Measurements from ENCODE around the gene ARID4A. TPM values are rescaled to one million over a fixed set of nuclear protein-coding genes. Genes with fewer than 3 reads are reported as not detected.
"Not testable (repeated sequence)": the region's sequence is repeated elsewhere in the genome, so short reads cannot be mapped to it uniquely, and the experiment has no call there.

ARID4A gene
- total RNA-seq, 5 donors from 2014 or later (not counting 1 experiment from before 2014, with no cell fraction given), result 51.2 to 70.1 (median 57.6) TPM

DNA sequence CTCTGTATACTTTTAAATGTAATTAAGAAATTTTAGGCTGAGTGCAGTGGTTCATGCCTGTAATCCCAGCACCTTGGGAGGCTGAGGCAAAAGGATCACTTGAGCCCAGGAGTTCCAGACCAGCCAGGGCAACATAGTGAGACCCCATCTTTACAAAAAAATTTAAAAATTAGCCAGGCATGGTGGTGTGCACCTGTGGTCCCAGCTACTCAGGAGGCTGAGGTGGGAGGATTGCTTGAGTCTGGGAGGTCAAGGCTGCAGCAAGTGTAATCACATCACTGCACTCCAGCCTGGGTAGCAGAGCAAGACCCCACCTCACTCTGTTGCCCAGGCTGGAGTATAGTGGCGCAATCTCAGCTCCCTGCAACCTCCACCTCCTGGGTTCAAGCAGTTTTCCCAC is 63.9 kb downstream of the ARID4A start:
- DNase-seq; H3K27ac ChIP-seq (ENCODE audit: low read length); H3K27me3 Mint-ChIP-seq; H3K27ac Mint-ChIP-seq; H3K4me1 Mint-ChIP-seq; H3K4me3 Mint-ChIP-seq; H3K4me1 ChIP-seq (ENCODE audit: control insufficient read depth in 1 of 2, extremely low read depth in 1 of 2, insufficient read depth in 2 of 2, low read length in 2 of 2); H3K27me3 ChIP-seq (replicated peaks in 1 of 2; ENCODE audit: control insufficient read depth in 2 of 2, extremely low read depth in 1 of 2, insufficient read depth in 2 of 2, low read length in 1 of 2); H3K9me3 ChIP-seq; ATAC-seq (replicated peaks in 1 of 4); POLR2A ChIA-PET; H3K9me3 Mint-ChIP-seq; H3K4me3 ChIP-seq (ENCODE audit: control insufficient read depth in 1 of 2, extremely low read depth in 1 of 2, low read length in 1 of 2): not testable (repeated sequence)
- CTCF ChIA-PET, result interaction anchor here in 1 of 2 donors (0.8 kb wide), 1 partner anchor 13 kb away, joined by 3 read pairs; no protein-coding TSS in a partner anchor
- peaks cover 0 to 65% of the 10 kb centered on the region in 2 donors for H3K36me3 ChIP-seq (ENCODE audit: control insufficient read depth in 2 of 2, extremely low read depth in 1 of 2, insufficient read depth in 1 of 2, low read length in 1 of 2)
- no CpG with 5 or more reads among the region's 1 CpG for WGBS (ENCODE audit: insufficient coverage)
- peaks cover 38% of the 10 kb centered on the region for H3K36me3 Mint-ChIP-seq

DNA sequence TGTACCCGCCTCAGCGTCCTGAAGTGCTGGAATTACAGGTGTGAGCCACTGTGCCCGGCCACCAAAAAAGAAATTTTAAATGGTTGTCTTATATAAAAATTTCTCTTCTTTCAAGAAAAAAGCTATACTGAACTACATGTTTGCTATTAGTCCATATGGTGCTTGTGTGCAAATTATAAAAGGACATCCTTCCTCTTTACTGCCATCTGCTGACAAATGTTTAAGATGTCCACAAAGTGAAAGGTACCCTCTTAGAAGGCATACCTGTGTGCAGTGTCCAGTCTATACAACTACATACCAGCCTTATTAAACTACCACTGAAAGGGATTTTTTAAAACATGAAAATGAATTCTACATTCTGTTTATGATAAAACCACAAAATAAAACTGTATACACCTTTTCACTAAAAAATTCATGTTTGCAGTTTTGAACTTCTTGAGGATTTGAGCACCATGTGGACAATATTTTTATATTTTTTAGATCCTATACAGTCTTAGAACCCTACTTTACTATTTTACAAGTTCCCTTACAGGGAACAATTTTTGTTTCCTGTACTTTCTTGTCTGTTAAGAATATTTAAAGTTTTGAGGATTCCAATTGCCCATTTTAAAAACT is 64.5 kb downstream of the ARID4A start:
- Mint-ChIP-seq H3K36me3 (peaks cover 45% of the 10 kb centered on the region), H3K27ac (no peak overlapping the region), H3K4me3 (no peak overlapping the region), H3K9me3 (no peaks in the 10 kb centered on the region), H3K4me1 (no peaks in the 10 kb centered on the region), H3K27me3 (no peaks in the 10 kb centered on the region)
- Histone ChIP-seq H3K4me3 (ENCODE audit: control insufficient read depth in 1 of 2, extremely low read depth in 1 of 2, low read length in 1 of 2) (no peak overlapping the region), H3K27ac (ENCODE audit: low read length) (no peak overlapping the region), H3K4me1 (ENCODE audit: control insufficient read depth in 1 of 2, extremely low read depth in 1 of 2, insufficient read depth in 2 of 2, low read length in 2 of 2) (no peaks in the 10 kb centered on the region), H3K27me3 (replicated peaks in 1 of 2; ENCODE audit: control insufficient read depth in 2 of 2, extremely low read depth in 1 of 2, insufficient read depth in 2 of 2, low read length in 1 of 2) (no peaks in the 10 kb centered on the region), H3K36me3 (ENCODE audit: control insufficient read depth in 2 of 2, extremely low read depth in 1 of 2, insufficient read depth in 1 of 2, low read length in 1 of 2) (peaks cover 0 to 67% of the 10 kb centered on the region in 2 donors), H3K9me3 (no peaks in the 10 kb centered on the region)
- WGBS (ENCODE audit: insufficient coverage), result no CpG with 5 or more reads among the region's 3 CpGs
- CTCF ChIA-PET, result interaction anchor here in 1 of 2 donors (0.8 kb wide), 1 partner anchor 13 kb away, joined by 3 read pairs; no protein-coding TSS in a partner anchor
- POLR2A ChIA-PET, result no interaction called here
- DNase-seq, result peak in 2 of 35 experiments; percentile 6 to 57
- ATAC-seq (replicated peaks in 1 of 4), result peak in 3 of 4 experiments; percentile 57 to 69 (median 62)

DNA sequence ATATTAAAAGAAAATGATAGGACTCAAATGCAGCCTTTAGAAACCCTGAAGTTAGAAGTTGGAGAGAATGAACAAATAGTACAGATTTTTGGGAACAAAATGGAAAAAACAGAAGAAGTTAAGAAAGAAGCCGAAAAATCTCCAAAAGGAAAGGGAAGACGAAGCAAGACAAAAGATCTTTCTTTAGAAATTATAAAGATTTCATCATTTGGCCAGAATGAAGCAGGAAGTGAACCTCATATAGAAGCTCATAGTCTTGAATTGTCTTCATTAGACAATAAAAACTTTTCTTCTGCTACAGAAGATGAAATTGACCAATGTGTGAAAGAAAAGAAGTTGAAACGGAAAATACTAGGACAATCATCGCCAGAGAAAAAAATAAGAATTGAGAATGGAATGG is 66.0 kb downstream of the ARID4A start:
- WGBS (ENCODE audit: insufficient coverage), result no CpG with 5 or more reads among the region's 4 CpGs
- H3K4me3 ChIP-seq (ENCODE audit: control insufficient read depth in 1 of 2, extremely low read depth in 1 of 2, low read length in 1 of 2), result no peak overlapping the region
- H3K27me3 ChIP-seq (replicated peaks in 1 of 2; ENCODE audit: control insufficient read depth in 2 of 2, extremely low read depth in 1 of 2, insufficient read depth in 2 of 2, low read length in 1 of 2), result no peaks in the 10 kb centered on the region
- ChIA-PET CTCF (interaction anchor here (0.7 to 1.1 kb wide), 2 partner anchors 32 to 255 kb away, joined by 3 read pairs; no protein-coding TSS in a partner anchor), POLR2A (interaction anchor here in 1 of 2 donors (0.6 kb wide), 1 partner anchor 50 kb away, joined by 3 read pairs; no protein-coding TSS in a partner anchor)
- Mint-ChIP-seq H3K9me3 (no peaks in the 10 kb centered on the region), H3K27ac (no peak overlapping the region), H3K36me3 (peaks cover 49% of the 10 kb centered on the region), H3K4me1 (no peaks in the 10 kb centered on the region), H3K4me3 (no peak overlapping the region), H3K27me3 (no peaks in the 10 kb centered on the region)
- H3K36me3 ChIP-seq (ENCODE audit: control insufficient read depth in 2 of 2, extremely low read depth in 1 of 2, insufficient read depth in 1 of 2, low read length in 1 of 2), result peaks cover 0 to 68% of the 10 kb centered on the region in 2 donors
- H3K9me3 ChIP-seq, result no peaks in the 10 kb centered on the region
- H3K4me1 ChIP-seq (ENCODE audit: control insufficient read depth in 1 of 2, extremely low read depth in 1 of 2, insufficient read depth in 2 of 2, low read length in 2 of 2), result no peaks in the 10 kb centered on the region
- H3K27ac ChIP-seq (ENCODE audit: low read length), result no peak overlapping the region
- DNase-seq, result no peak
- ATAC-seq (replicated peaks in 1 of 4), result no peak

DNA sequence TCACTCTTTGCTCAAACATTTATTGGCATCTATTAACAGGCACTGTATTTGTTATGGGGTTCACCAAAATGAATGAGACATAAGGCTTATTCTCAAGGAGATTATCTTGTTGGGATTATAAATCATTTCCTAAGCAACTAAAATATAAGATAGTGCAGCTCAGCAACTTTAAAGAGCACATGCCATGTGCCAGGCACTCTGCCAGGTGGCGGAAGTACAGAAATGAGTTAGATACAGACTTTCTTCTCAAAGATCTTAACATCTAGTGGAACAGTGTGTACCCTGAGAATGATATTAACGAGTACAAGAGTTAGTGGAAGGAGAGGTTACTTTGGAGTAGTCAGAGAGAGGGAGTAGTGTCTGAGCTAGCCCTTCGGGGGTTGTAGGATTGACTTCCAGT is 68.9 kb downstream of the ARID4A start:
- WGBS (ENCODE audit: insufficient coverage), result no CpG with 5 or more reads among the region's 3 CpGs
- no peak overlapping the region for H3K4me3 ChIP-seq (ENCODE audit: control insufficient read depth in 1 of 2, extremely low read depth in 1 of 2, low read length in 1 of 2)
- Mint-ChIP-seq H3K27ac (no peak overlapping the region), H3K4me3 (no peak overlapping the region), H3K9me3 (no peaks in the 10 kb centered on the region), H3K4me1 (no peaks in the 10 kb centered on the region), H3K36me3 (peaks cover 55% of the 10 kb centered on the region), H3K27me3 (no peaks in the 10 kb centered on the region)
- ChIA-PET POLR2A (interaction anchor here in 1 of 2 donors (0.7 kb wide), 1 partner anchor 1133 kb away, joined by 3 read pairs; no protein-coding TSS in a partner anchor), CTCF (no interaction called here)
- H3K36me3 ChIP-seq (ENCODE audit: control insufficient read depth in 2 of 2, extremely low read depth in 1 of 2, insufficient read depth in 1 of 2, low read length in 1 of 2), result peaks cover 0 to 68% of the 10 kb centered on the region in 2 donors
- H3K27ac ChIP-seq (ENCODE audit: low read length), result no peak overlapping the region
- no peaks in the 10 kb centered on the region for H3K4me1 ChIP-seq (ENCODE audit: control insufficient read depth in 1 of 2, extremely low read depth in 1 of 2, insufficient read depth in 2 of 2, low read length in 2 of 2)
- ATAC-seq (replicated peaks in 1 of 4) (no peak), DNase-seq (no peak)
- no peaks in the 10 kb centered on the region for H3K27me3 ChIP-seq (replicated peaks in 1 of 2; ENCODE audit: control insufficient read depth in 2 of 2, extremely low read depth in 1 of 2, insufficient read depth in 2 of 2, low read length in 1 of 2)
- H3K9me3 ChIP-seq, result no peaks in the 10 kb centered on the region

DNA sequence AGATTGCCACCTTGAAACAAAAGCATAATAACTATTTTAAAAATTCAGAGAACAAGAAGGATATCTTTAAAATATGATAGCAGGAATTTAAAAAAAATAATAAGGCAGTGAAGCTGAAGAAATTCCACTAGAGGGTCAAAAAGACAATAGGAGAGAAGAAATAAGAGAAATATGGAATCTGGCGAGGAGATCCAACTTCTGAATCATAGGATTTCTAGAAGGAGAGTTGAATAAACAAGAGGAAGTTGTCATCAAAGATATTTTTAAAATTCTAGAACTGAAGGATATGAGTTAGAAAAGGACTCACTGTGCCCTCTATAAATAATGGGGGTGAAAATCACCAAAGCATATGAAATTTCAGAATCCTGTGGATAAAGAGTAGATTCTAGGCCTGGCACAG is 70.6 kb downstream of the ARID4A start:
- H3K9me3 Mint-ChIP-seq, result no peaks in the 10 kb centered on the region
- peaks cover 58% of the 10 kb centered on the region for H3K36me3 Mint-ChIP-seq
- Histone ChIP-seq H3K4me1 (ENCODE audit: control insufficient read depth in 1 of 2, extremely low read depth in 1 of 2, insufficient read depth in 2 of 2, low read length in 2 of 2) (no peaks in the 10 kb centered on the region), H3K4me3 (ENCODE audit: control insufficient read depth in 1 of 2, extremely low read depth in 1 of 2, low read length in 1 of 2) (no peak overlapping the region), H3K27ac (ENCODE audit: low read length) (no peak overlapping the region), H3K36me3 (ENCODE audit: control insufficient read depth in 2 of 2, extremely low read depth in 1 of 2, insufficient read depth in 1 of 2, low read length in 1 of 2) (peaks cover 0 to 72% of the 10 kb centered on the region in 2 donors), H3K9me3 (no peaks in the 10 kb centered on the region), H3K27me3 (replicated peaks in 1 of 2; ENCODE audit: control insufficient read depth in 2 of 2, extremely low read depth in 1 of 2, insufficient read depth in 2 of 2, low read length in 1 of 2) (no peaks in the 10 kb centered on the region)
- ATAC-seq (replicated peaks in 1 of 4), result no peak
- DNase-seq, result no peak
- no peaks in the 10 kb centered on the region for H3K27me3 Mint-ChIP-seq
- ChIA-PET CTCF (no interaction called here), POLR2A (no interaction called here)
- H3K4me3 Mint-ChIP-seq, result no peak overlapping the region
- no peaks in the 10 kb centered on the region for H3K4me1 Mint-ChIP-seq
- no CpG with 5 or more reads among the region's 1 CpG for WGBS (ENCODE audit: insufficient coverage)
- peak overlapping the region in 1 of 2 donors; percentile 34 for H3K27ac Mint-ChIP-seq

DNA sequence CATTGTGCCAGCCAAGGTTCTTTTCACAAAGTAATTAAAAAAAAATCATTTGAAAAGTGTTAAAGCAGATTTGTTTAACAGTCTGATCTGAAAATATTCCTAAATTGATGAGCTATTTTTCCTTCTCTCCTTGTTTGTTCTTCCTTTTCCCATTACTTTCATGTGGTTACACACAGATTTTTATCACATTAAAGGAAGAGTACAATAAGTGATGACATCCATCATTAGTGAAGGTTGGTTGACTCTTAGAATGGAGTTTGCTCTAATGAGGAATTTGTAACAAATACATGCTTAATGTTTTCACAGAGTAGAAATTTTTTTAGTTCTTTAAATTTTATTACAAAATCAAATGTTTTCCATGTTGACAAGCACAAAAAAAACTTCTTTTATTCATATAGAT is 78.4 kb downstream of the ARID4A start:
- ATAC-seq (replicated peaks in 1 of 4) (no peak), DNase-seq (no peak)
- Mint-ChIP-seq H3K27ac (no peak overlapping the region), H3K4me1 (no peaks in the 10 kb centered on the region), H3K9me3 (no peaks in the 10 kb centered on the region), H3K4me3 (no peak overlapping the region), H3K27me3 (no peaks in the 10 kb centered on the region), H3K36me3 (peaks cover 49% of the 10 kb centered on the region)
- Histone ChIP-seq H3K4me3 (ENCODE audit: control insufficient read depth in 1 of 2, extremely low read depth in 1 of 2, low read length in 1 of 2) (no peak overlapping the region), H3K4me1 (ENCODE audit: control insufficient read depth in 1 of 2, extremely low read depth in 1 of 2, insufficient read depth in 2 of 2, low read length in 2 of 2) (no peaks in the 10 kb centered on the region), H3K36me3 (ENCODE audit: control insufficient read depth in 2 of 2, extremely low read depth in 1 of 2, insufficient read depth in 1 of 2, low read length in 1 of 2) (peaks cover 4 to 23% of the 10 kb centered on the region in 2 donors), H3K9me3 (no peaks in the 10 kb centered on the region), H3K27ac (ENCODE audit: low read length) (no peak overlapping the region), H3K27me3 (replicated peaks in 1 of 2; ENCODE audit: control insufficient read depth in 2 of 2, extremely low read depth in 1 of 2, insufficient read depth in 2 of 2, low read length in 1 of 2) (no peaks in the 10 kb centered on the region)
- CTCF ChIA-PET, result interaction anchor here (0.5 kb wide), 2 partner anchors 214 to 1956 kb away, joined by 4 to 5 read pairs; no protein-coding TSS in a partner anchor
- POLR2A ChIA-PET, result no interaction called here
